PFSK-1 (cell line): ENCODE data around the gene ADGRE3.

ENCODE experiments used
- REST ChIP-seq, 2 experiments: IDR thresholded peaks; 2 replicates each; pipeline versions ENCODE4 v1.6.1 to v1.8.0; 2011 to 2012; ENCODE audit warnings: low read depth in 2 of 2, low read length in 2 of 2, control low read depth in 1 of 2, inconsistent platforms in 1 of 2, mild to moderate bottlenecking in 1 of 2, moderate library complexity in 1 of 2; ENCODE audit not compliant: insufficient read depth in 1 of 2
- TAF1 ChIP-seq: IDR thresholded peaks from 2 replicates; pipeline ENCODE4 v1.6.1; 2012; ENCODE audit warnings: low read length, control low read depth, borderline replicate concordance; ENCODE audit not compliant: insufficient read depth

- no peak for TF ChIP-seq TAF1
- no peak for TF ChIP-seq REST (IDR thresholded peaks at IDR 0.05; ENCODE audit: insufficient read depth in 1 of 2, low read depth in 2 of 2, low read length in 2 of 2)
Observed at GRCh38 chr19:14672188-14672872, 2.3 kb downstream of the ADGRE3 start.
